ENCODE results near the gene RNF224.

GRCh38 chr9:137189297-137190295 is 37.7 kb upstream of the RNF224 start:
- no peak for TF ChIP-seq CTCF (IDR thresholded peaks at IDR 0.05; ENCODE audit: low read depth, low read length)
- no peak for TF ChIP-seq EZH2phosphoT487 (IDR thresholded peaks at IDR 0.05; ENCODE audit: low read depth)

Measured in OCI-LY3 (cell line).